ENCODE measurements around the gene VWC2.

Gene VWC2

DNA sequence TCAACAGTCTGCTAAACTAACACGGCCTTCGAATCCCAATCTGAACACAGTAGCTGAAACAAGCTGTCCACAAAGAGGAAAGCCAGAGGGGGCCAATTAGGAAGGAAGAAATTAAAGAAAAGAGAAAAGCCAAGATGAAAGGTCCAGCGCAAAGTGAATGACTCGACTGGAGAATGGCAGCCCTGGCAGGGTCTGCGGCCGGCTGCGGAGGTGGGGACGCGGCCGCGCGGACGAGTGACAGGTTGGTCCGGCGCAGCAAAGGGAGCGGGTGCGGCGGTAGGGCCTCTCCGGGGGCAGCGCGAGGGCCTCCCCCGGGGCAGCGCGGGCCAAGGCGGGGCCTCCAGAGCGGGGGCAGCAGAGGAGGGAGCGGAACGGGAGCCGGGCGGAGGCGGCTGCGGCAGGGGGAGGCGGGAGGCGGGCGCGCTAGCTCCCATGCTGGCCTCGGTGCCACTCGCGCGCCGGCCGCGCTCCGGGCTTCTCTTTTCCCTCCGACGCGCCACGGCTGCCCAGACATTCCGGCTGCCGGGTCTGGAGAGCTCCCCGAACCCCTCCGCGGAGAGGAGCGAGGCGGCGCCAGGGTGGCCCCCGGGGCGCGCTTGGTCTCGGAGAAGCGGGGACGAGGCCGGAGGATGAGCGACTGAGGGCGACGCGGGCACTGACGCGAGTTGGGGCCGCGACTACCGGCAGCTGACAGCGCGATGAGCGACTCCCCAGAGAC is at the start of gene VWC2:
Gene VWC2, plus strand, starts transcription at position 421 of the 718 bp plus-strand sequence. CDS start 1,798 bp downstream, outside the sequence.
- no peak for DNase-seq (ENCODE audit: low read depth in 2 of 2)

- no peak for DNase-seq (ENCODE audit: low read depth in 2 of 2)
Observed at GRCh38 chr7:49724071-49724470, 49.4 kb upstream of the VWC2 start.

DNA sequence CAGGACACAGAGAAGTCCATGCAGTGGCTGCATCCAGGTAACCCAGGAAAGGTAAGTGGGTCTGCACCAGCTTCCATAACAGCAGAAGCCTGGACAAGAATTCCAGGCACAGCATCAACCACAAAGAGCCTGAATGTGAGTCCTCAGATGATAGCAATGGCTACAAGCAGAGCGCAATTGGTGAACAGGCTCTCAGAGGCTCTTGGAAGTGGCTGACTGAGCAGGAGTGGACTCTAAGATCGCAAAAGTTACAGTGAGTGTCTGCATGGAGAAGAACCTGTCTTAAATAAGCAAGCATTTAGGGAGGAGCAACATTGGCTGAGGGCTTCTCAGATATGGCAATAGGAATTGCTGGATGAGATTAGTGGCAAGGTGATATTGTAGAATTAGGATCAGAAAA is 41.6 kb upstream of the VWC2 start:
- DNase-seq (ENCODE audit: low read depth in 2 of 2), result no peak

- no peak for DNase-seq (ENCODE audit: low read depth in 2 of 2)
Observed at GRCh38 chr7:49762666-49763065, 10.8 kb upstream of the VWC2 start.

DNA sequence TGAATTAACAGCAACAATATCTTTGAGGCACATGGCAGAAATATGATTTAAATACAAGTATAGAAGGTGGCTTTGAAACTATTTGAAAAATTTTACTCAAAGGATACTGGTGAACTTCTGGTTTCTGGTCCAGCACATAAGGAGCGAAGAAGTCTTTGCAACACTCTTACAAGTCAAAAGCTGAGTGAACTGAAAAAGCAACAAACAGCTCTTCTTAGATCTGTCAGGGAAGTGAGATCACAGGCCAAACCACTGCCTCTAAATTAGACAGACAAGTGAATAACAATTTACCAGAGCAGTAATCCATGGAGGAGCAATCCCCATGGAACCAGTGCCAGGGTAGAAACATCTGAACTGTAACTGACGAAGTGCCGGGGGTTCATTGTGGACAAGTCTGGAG is 9.6 kb upstream of the VWC2 start:
- DNase-seq (ENCODE audit: low read depth in 2 of 2), result no peak

- DNase-seq (ENCODE audit: low read depth in 2 of 2), result no peak
Observed at GRCh38 chr7:49766966-49767365, 6.5 kb upstream of the VWC2 start.

- DNase-seq (ENCODE audit: low read depth in 2 of 2), result no peak
Observed at GRCh38 chr7:49767719-49768118, 5.7 kb upstream of the VWC2 start.

DNA sequence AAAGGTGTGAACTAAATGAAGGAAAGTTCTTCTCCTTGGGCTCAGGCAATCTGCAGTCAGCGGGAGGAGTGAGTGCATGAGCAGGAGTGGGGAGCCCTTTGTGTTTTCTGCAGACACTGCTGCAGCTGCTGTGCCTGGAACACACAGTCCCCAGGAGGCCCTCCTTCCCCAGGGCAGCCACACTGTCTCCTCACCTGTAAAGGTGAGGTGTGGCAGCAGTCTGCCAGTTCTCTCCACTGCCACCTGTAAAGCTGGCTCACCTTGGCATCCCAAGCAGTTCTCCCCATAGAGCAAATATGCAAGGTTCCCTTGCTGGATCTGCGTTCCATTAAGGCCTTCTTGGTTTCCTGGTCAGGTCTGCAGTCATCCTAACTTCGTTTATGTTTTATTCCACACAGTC is 5.2 kb upstream of the VWC2 start:
- DNase-seq (ENCODE audit: low read depth in 2 of 2), result no peak

DNA sequence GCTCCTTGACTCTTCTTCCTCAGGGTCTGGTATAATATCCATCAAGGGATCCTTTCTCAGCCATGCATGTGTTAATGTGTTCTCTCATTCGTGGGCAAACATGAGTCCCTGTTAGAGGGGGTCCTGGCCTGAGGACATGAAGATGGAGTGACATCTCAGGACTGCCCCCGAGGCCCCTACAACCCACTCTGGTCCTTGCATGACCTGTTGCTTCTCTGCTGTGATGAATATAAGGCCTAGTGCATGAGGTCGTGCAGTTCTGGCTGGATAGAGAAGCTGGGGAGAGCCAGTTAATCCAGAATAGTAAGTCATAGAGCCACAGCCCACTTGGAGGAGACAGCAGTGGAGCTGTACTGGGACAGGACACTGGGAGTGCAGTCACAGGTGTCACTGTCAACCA is 4.6 kb upstream of the VWC2 start:
- no peak for DNase-seq (ENCODE audit: low read depth in 2 of 2)

DNA sequence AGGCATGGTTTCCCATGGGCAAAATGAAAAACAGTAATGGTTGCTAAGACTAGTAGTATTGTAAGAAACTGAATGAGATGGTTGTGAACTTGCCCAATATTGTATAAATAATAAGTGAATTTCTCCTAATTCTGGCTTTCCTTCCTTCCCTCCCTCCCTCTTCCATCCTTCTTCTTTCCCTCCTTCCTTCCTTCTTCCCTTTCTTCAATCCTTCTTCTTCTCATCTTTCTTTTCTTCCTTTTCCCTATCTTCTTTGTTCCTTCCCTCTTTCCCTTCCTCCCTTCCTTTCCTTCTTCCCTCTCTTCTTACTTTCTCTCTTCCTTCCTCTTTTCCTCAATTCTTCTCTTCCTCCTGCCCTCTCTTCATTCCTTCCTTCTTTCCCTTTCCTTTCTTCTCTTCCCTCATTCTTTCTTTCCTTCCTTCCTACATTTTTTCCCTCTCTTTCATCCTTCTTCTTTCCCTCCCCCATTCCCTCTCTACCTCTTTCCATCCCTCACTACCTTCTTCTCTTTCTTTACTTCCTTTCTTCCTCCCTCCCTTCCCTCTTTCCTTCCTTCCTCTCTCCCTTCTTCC is 4.1 kb upstream of the VWC2 start:
- no peak for DNase-seq (ENCODE audit: low read depth in 2 of 2)

- no peak for DNase-seq (ENCODE audit: low read depth in 2 of 2)
Observed at GRCh38 chr7:49770838-49771237, 2.6 kb upstream of the VWC2 start.

DNA sequence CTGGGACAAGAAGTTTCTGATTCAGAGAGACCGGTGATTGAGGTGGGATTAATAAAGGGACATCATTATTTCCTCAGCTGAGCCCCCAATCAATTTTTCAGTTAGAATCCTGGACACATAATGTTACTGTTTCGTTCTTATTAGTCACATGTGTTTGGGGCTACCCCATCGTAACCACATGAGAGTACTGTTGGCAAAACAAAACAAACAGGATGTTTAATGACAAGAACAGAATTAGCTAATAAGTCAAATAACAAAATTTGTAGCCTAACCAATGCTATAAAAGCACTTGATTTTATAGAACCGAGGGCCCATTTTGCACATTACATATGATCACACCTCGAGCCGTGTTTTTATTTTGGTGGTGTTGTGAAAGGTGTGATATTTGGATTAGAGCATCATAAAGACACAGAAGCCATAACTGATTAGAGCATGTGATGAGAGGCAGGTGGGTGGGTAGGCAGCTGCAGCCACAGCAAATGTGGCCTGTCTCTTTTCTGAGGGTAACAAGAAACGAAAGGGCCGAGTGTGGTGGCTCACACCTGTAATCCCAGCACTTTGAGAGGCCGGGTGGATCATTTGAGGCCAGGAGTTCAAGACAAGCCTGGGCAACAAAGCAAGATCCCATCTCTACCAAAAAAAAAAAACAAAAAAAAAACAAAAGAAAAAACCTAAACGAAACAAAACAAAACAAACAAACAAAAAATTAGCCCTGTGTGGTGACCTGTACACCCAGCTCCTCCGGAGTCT is 1.8 kb upstream of the VWC2 start:
- no peak for DNase-seq (ENCODE audit: low read depth in 2 of 2)

- no peak for DNase-seq (ENCODE audit: low read depth in 2 of 2)
Observed at GRCh38 chr7:49772916-49773217, 571 bp upstream of the VWC2 start.

- DNase-seq (ENCODE audit: low read depth in 2 of 2), result no peak
Observed at GRCh38 chr7:49773936-49774458, 559 bp downstream of the VWC2 start.

GRCh38 chr7:49774459-49775064 is 1.1 kb downstream of the VWC2 start:
- no peak for DNase-seq (ENCODE audit: low read depth in 2 of 2)

DNA sequence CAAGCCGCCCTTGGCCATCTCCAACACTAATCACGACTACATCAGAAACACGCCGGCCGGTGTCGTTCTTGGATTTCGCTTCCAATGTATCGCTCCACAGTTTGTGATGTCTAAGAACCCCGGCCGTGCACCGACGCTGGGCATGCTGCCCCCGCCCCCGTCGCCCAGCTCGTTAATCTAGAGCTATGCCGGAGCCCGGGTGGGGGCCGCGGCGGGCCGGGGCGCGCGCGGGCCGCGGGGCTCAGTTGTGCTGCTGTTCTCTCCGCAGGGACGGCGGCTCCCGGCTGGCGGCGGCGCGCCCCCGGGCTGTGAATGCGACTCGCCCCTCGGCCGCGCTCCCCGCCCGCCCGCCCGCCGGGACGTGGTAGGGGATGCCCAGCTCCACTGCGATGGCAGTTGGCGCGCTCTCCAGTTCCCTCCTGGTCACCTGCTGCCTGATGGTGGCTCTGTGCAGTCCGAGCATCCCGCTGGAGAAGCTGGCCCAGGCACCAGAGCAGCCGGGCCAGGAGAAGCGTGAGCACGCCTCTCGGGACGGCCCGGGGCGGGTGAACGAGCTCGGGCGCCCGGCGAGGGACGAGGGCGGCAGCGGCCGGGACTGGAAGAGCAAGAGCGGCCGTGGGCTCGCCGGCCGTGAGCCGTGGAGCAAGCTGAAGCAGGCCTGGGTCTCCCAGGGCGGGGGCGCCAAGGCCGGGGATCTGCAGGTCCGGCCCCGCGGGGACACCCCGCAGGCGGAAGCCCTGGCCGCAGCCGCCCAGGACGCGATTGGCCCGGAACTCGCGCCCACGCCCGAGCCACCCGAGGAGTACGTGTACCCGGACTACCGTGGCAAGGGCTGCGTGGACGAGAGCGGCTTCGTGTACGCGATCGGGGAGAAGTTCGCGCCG is 1.9 kb downstream of the VWC2 start:
- no peak for DNase-seq (ENCODE audit: low read depth in 2 of 2)

GRCh38 chr7:49775949-49776443 is 2.6 kb downstream of the VWC2 start:
- no peak for DNase-seq (ENCODE audit: low read depth in 2 of 2)

DNA sequence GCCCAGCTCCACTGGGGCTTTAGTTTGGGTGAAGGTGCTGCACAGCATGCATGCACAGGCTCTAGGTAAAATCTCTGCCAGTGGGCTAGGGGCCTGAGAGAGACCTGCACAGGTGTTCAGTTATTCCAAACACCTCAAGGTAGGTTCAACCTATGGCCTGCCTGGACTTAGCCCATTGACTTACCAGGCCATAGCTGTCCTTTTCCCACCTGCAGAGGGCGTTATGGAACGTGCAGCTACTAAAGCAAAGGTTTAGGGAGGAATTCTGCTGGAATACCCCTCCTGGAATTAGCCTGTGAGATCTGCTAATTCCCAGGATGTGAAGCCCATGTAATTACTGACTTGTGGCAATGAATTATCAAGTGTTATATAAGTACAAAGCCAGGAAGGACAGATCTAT is 3.6 kb downstream of the VWC2 start:
- no peak for DNase-seq (ENCODE audit: low read depth in 2 of 2)

DNA sequence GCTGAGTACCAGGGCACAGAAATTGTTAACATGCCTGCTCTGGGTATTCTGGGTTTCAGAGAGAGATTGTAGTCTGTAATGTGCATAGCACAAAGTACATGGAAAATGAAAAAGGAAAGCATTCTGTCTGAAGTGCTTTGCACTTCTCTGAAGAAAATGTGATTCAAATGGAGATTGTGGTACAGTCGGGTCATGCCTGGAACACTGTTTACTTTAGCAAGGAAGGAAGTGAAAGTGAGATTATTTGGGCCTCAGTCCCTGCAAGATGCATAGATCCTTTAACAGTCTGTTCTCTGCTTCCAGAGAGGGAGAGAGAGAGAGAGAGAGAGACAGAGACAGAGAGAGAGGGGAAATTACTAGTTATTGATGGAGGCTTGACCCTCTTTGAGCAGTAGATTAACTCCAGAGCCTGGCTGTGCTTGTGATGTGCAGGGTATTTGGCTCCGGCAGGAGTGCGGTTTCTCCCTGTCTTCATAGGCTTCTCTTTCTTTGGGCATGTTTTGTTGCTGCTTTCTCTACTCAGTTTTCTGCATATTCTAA is 5.4 kb downstream of the VWC2 start:
- no peak for DNase-seq (ENCODE audit: low read depth in 2 of 2)

- DNase-seq (ENCODE audit: low read depth in 2 of 2), result no peak
Observed at GRCh38 chr7:49780953-49781352, 7.5 kb downstream of the VWC2 start.

- no peak for DNase-seq (ENCODE audit: low read depth in 2 of 2)
Observed at GRCh38 chr7:49781996-49782395, 8.6 kb downstream of the VWC2 start.

Measured in stimulated activated CD4-positive, alpha-beta T cell treated with anti-CD3 and anti-CD28 coated beads, Interleukin-4, amount 100 ng/mL, for 48 hours (primary cell).